Subcutaneous adipose tissue (tissue), 4 donors: Measurements from ENCODE around the gene MAPKAP1. TPM values are rescaled to one million over a fixed set of nuclear protein-coding genes. Genes with fewer than 3 reads are reported as not detected.

ENCODE experiments used
- CTCF ChIP-seq: fragments of 450-650 bp; IDR thresholded peaks from one replicate; pipeline ENCODE4 v1.5.1; 2016; ENCODE audit warnings: low read depth, mild to moderate bottlenecking, control low read depth, antibody characterized with exemption, moderate library complexity
- total RNA-seq, 4 donors: library from RNA; depleted of rRNA; stranded (reverse); fragments of >200 nt; gene quantifications; one replicate each; pipeline ENCODE4 v1.1.0, GENCODE V29; 2016

MAPKAP1 gene
- total RNA-seq, 4 donors from 2014 or later = 64.4 to 146 (median 83.9) TPM

- no peak for TF ChIP-seq CTCF
Measured at GRCh38 chr9:125632321-125633115, 74.5 kb downstream of the MAPKAP1 start.

GRCh38 chr9:125631391-125632085, 75.5 kb downstream of the MAPKAP1 start:
- no peak for TF ChIP-seq CTCF

- TF ChIP-seq CTCF = no peak
Measured at GRCh38 chr9:125630436-125630835, 76.6 kb downstream of the MAPKAP1 start.

GRCh38 chr9:125629446-125629845, 77.6 kb downstream of the MAPKAP1 start:
- TF ChIP-seq CTCF = no peak

GRCh38 chr9:125626187-125626586, 80.8 kb downstream of the MAPKAP1 start:
- TF ChIP-seq CTCF = no peak

- no peak for TF ChIP-seq CTCF
Measured at GRCh38 chr9:125621170-125621569, 85.8 kb downstream of the MAPKAP1 start.

GRCh38 chr9:125620216-125620615, 86.8 kb downstream of the MAPKAP1 start:
- no peak for TF ChIP-seq CTCF
